HEK293 (cell line): Measurements from ENCODE around the gene LAPTM4A.
A peak's percentile ranks its signal among the peaks of the same experiment; 100 is the strongest.

ENCODE experiments used
- CTCF ChIA-PET: fragments of 350-600 bp; formaldehyde crosslinking; extraction: SDS; loops from one replicate; lab custom pipeline; 2021; ENCODE audit warnings: antibody characterized with exemption; lab: Yijun Ruan, JAX
- POLR2A ChIA-PET: fragments of 300-600 bp; formaldehyde crosslinking; extraction: SDS; loops from one replicate; lab custom pipeline; 2020; ENCODE audit warnings: antibody characterized with exemption, inconsistent platforms; lab: Yijun Ruan, JAX
- H3K27ac ChIP-seq: fragments of 200-500 bp; sonication (Bioruptor generic); 2 replicates; pipeline ENCODE4 v1.5.1; 2014; ENCODE audit warnings: low read depth, low read length, control low read depth, inconsistent platforms; ENCODE audit errors: extremely low read depth
- H3K36me3 ChIP-seq, 2 experiments: fragments of 200-500 bp in 1 of 2; sonication (Bioruptor generic) in 1 of 2; 1 replicate in 1 of 2; 2 replicates in 1 of 2; pipeline ENCODE4 v1.5.1; 2014 to 2017; ENCODE audit warnings: inconsistent platforms in 2 of 2, low read length in 2 of 2; ENCODE audit not compliant: control insufficient read depth in 2 of 2, insufficient read depth in 1 of 2
- H3K4me1 ChIP-seq: fragments of 200-500 bp; sonication (Bioruptor generic); 2 replicates; pipeline ENCODE4 v1.5.1; 2014; ENCODE audit warnings: mild to moderate bottlenecking, low read length, inconsistent platforms; ENCODE audit not compliant: control insufficient read depth, insufficient read depth
- H3K4me3 ChIP-seq: 2 replicates; pipeline ENCODE4 v1.5.1; 2011; ENCODE audit warnings: low read depth, mild to moderate bottlenecking, control low read depth, low read length, moderate library complexity
- H3K9me3 ChIP-seq: fragments of 200-500 bp; sonication (Bioruptor generic); 2 replicates; pipeline ENCODE4 v1.5.1; 2014; ENCODE audit warnings: low read depth, low read length, inconsistent platforms; ENCODE audit not compliant: control insufficient read depth, insufficient read depth
- BCL11B ChIP-seq: fragments of 450-650 bp; formaldehyde crosslinking; IDR thresholded peaks from 2 replicates; pipeline ENCODE4 v1.5.1; 2016; ENCODE audit warnings: low read depth, missing biosample characterization, missing genetic modification characterization
- KLF17 ChIP-seq: fragments of 450-650 bp; formaldehyde crosslinking; IDR thresholded peaks from 2 replicates; pipeline ENCODE4 v1.5.1; 2016; ENCODE audit warnings: missing biosample characterization, missing genetic modification characterization
- OVOL3 ChIP-seq: fragments of 450-650 bp; formaldehyde crosslinking; IDR thresholded peaks from 2 replicates; pipeline ENCODE4 v1.5.1; 2016; ENCODE audit warnings: missing biosample characterization, missing genetic modification characterization
- PBX3 ChIP-seq: sonication (generic); formaldehyde crosslinking; IDR thresholded peaks from 2 replicates; pipeline ENCODE4 v1.8.1; 2022; ENCODE audit warnings: mild to moderate bottlenecking, moderate library complexity, missing genetic modification reagents
- RBAK ChIP-seq: fragments of 450-650 bp; formaldehyde crosslinking; IDR thresholded peaks from 2 replicates; pipeline ENCODE4 v1.5.1; 2016; ENCODE audit warnings: missing biosample characterization, missing genetic modification characterization
- SCRT1 ChIP-seq: fragments of 450-650 bp; formaldehyde crosslinking; IDR thresholded peaks from 2 replicates; pipeline ENCODE4 v1.5.1; 2016; ENCODE audit warnings: missing biosample characterization, missing genetic modification characterization, borderline replicate concordance
- TRIM28 ChIP-seq: IDR thresholded peaks from 2 replicates; pipeline ENCODE4 v1.6.1; 2011; ENCODE audit warnings: low read length, control low read depth, borderline replicate concordance
- ZFHX2 ChIP-seq: fragments of 450-650 bp; formaldehyde crosslinking; conservative IDR thresholded peaks from 2 replicates; pipeline ENCODE4 v1.5.1; 2016; ENCODE audit warnings: missing biosample characterization, missing genetic modification characterization
- ZFP3 ChIP-seq: fragments of 450-650 bp; formaldehyde crosslinking; IDR thresholded peaks from 2 replicates; pipeline ENCODE4 v1.5.1; 2016; ENCODE audit warnings: low read depth, missing biosample characterization, missing genetic modification characterization
- ZIC2 ChIP-seq: fragments of 450-650 bp; formaldehyde crosslinking; IDR thresholded peaks from 2 replicates; pipeline ENCODE4 v1.5.1; 2016; ENCODE audit warnings: missing biosample characterization, missing genetic modification characterization
- ZNF114 ChIP-seq: fragments of 450-650 bp; formaldehyde crosslinking; IDR thresholded peaks from 2 replicates; pipeline ENCODE4 v1.5.0; 2017; ENCODE audit warnings: missing biosample characterization, missing genetic modification characterization
- ZNF121 ChIP-seq: fragments of 450-650 bp; formaldehyde crosslinking; IDR thresholded peaks from 2 replicates; pipeline ENCODE4 v1.5.1; 2016; ENCODE audit warnings: missing biosample characterization, missing genetic modification characterization
- ZNF132 ChIP-seq: fragments of 450-650 bp; formaldehyde crosslinking; IDR thresholded peaks from 2 replicates; pipeline ENCODE4 v1.5.1; 2017; ENCODE audit warnings: missing biosample characterization, missing genetic modification characterization, borderline replicate concordance
- ZNF133 ChIP-seq: fragments of 450-650 bp; formaldehyde crosslinking; IDR thresholded peaks from 2 replicates; pipeline ENCODE4 v1.5.1; 2016; ENCODE audit warnings: missing biosample characterization, missing genetic modification characterization
- ZNF280D ChIP-seq: fragments of 450-650 bp; formaldehyde crosslinking; IDR thresholded peaks from 2 replicates; pipeline ENCODE4 v1.5.1; 2016; ENCODE audit warnings: missing biosample characterization, missing genetic modification characterization
- ZNF335 ChIP-seq: fragments of 450-650 bp; formaldehyde crosslinking; conservative IDR thresholded peaks from 2 replicates; pipeline ENCODE4 v1.5.1; 2016; ENCODE audit warnings: missing biosample characterization, missing genetic modification characterization
- ZNF398 ChIP-seq: fragments of 450-650 bp; formaldehyde crosslinking; IDR thresholded peaks from 2 replicates; pipeline ENCODE4 v1.5.1; 2017; ENCODE audit warnings: missing biosample characterization, missing genetic modification characterization
- ZNF514 ChIP-seq: fragments of 450-650 bp; formaldehyde crosslinking; IDR thresholded peaks from 2 replicates; pipeline ENCODE4 v1.5.1; 2016; ENCODE audit warnings: missing biosample characterization, missing genetic modification characterization
- ZNF555 ChIP-seq: fragments of 450-650 bp; formaldehyde crosslinking; conservative IDR thresholded peaks from 2 replicates; pipeline ENCODE4 v1.5.1; 2017; ENCODE audit warnings: missing biosample characterization, mild to moderate bottlenecking, missing genetic modification characterization, inconsistent platforms
- ZNF558 ChIP-seq: fragments of 450-650 bp; formaldehyde crosslinking; IDR thresholded peaks from 2 replicates; pipeline ENCODE4 v1.5.1; 2016; ENCODE audit warnings: missing biosample characterization, missing genetic modification characterization
- ZNF596 ChIP-seq: fragments of 450-650 bp; IDR thresholded peaks from 2 replicates; pipeline ENCODE4 v1.5.0; 2018; ENCODE audit warnings: missing biosample characterization, mild to moderate bottlenecking, missing genetic modification characterization, moderate library complexity
- ZSCAN16 ChIP-seq: fragments of 450-650 bp; formaldehyde crosslinking; IDR thresholded peaks from 2 replicates; pipeline ENCODE4 v1.5.1; 2016; ENCODE audit warnings: missing biosample characterization, missing genetic modification characterization
- ZSCAN5A ChIP-seq: fragments of 450-650 bp; formaldehyde crosslinking; IDR thresholded peaks from 2 replicates; pipeline ENCODE4 v1.5.1; 2016; ENCODE audit warnings: missing biosample characterization, missing genetic modification characterization

Gene LAPTM4A

DNA sequence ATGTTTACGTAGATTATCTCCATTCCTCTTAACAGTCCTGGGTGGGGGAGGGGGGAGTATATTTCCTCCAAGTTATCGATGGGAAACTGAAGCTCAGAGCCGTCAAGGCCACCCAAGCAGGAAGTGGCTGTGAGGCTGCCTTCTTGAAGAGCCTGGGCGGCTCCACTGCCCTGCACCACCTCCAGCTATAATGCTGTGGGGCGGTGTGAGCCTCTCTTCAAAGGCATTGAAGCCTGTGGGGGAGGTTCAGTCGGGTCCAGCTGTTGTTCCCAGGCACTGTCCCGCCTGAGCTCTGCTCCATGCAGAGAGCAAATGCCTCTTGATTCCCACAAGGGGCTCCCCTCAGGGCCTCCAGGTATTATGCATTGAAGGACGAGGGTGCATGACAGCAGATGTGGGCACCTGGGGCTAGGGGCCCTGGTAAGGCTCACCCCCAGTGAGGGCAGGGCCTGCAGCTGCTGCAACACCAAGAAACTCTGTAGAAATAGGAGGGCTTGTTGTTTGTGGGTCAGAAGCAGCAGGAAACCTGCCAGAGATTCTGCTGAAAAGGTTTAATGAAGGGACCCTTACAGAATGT is 29.5 kb upstream of the LAPTM4A start:
- TF ChIP-seq ZNF596, result no peak
- peak; percentile 53 for TF ChIP-seq ZIC2 (tag by site-specific recombination)
- 0 out of 2 replicates have a peak, but pooled peaks have one; percentile 26 for TF ChIP-seq ZFHX2 (tag by site-specific recombination)
- CTCF ChIA-PET, result interaction anchor here (0.5 to 1.4 kb wide), 2 partner anchors 66 to 507 kb away, joined by 3 to 4 read pairs; no protein-coding TSS in a partner anchor
- H3K9me3 ChIP-seq, result no peaks in the 10 kb centered on the region
- H3K36me3 ChIP-seq, result no peaks in the 10 kb centered on the region
- H3K4me3 ChIP-seq, result no peak overlapping the region
- POLR2A ChIA-PET, result no interaction called here
- no peak overlapping the region for H3K27ac ChIP-seq
- no peaks in the 10 kb centered on the region for H3K4me1 ChIP-seq

DNA sequence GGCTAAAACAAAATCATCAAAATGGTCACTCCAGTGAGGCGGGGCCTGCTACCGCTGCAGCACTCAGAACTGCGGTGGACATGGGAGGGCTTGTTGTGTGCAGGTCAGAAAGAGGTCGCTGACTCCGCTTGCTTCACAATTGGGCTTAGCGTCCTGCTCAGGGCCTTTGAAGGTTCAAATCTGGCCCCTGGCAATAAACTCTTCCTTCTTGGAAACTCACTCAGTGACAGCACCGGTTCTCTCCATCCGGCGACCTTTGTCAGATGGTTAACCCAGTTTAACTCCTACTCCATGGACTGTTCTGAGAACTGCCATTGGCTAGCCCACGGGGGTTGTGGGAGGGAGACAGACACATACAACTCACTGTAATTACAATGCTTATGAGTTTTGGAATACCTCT is 29.0 kb upstream of the LAPTM4A start:
- CTCF ChIA-PET, result interaction anchor here (0.8 kb wide), 1 partner anchor 20 kb away, joined by 3 read pairs; no protein-coding TSS in a partner anchor
- TF ChIP-seq SCRT1 (tag by site-specific recombination) (no peak), ZSCAN5A (tag by site-specific recombination) (no peak), ZNF280D (tag by site-specific recombination) (no peak)
- Histone ChIP-seq H3K9me3 (no peaks in the 10 kb centered on the region), H3K27ac (no peak overlapping the region), H3K36me3 (no peaks in the 10 kb centered on the region), H3K4me1 (no peaks in the 10 kb centered on the region), H3K4me3 (no peak overlapping the region)
- POLR2A ChIA-PET, result no interaction called here

- Histone ChIP-seq H3K36me3 (no peaks in the 10 kb centered on the region), H3K9me3 (no peaks in the 10 kb centered on the region), H3K4me1 (no peaks in the 10 kb centered on the region), H3K4me3 (no peak overlapping the region), H3K27ac (no peak overlapping the region)
- ChIA-PET POLR2A (no interaction called here), CTCF (interaction anchor here (0.8 kb wide), 1 partner anchor 20 kb away, joined by 3 read pairs; no protein-coding TSS in a partner anchor)
- TF ChIP-seq ZNF555 (tag by site-specific recombination) (no peak), BCL11B (tag by site-specific recombination) (no peak), ZNF558 (no peak), ZNF133 (tag by site-specific recombination) (no peak), ZFP3 (no peak), PBX3 (no peak), ZNF335 (tag by site-specific recombination) (no peak), ZNF398 (tag by site-specific recombination) (no peak), TRIM28 (no peak), ZSCAN16 (no peak), OVOL3 (no peak), ZNF114 (tag by site-specific recombination) (no peak), ZNF132 (no peak), ZNF121 (tag by site-specific recombination) (no peak), KLF17 (tag by site-specific recombination) (no peak), RBAK (tag by site-specific recombination) (no peak), ZNF514 (tag by site-specific recombination) (no peak)
These were observed 28.2 kb upstream of the LAPTM4A start for GRCh38 chr2:20079546-20080115.
